ENCODE measurements around the gene TFEC. TPM values are rescaled to one million over a fixed set of nuclear protein-coding genes. Genes with fewer than 3 reads are reported as not detected.

The TFEC gene
- total RNA-seq, 1 donor from 2014 or later = not detected

DNA sequence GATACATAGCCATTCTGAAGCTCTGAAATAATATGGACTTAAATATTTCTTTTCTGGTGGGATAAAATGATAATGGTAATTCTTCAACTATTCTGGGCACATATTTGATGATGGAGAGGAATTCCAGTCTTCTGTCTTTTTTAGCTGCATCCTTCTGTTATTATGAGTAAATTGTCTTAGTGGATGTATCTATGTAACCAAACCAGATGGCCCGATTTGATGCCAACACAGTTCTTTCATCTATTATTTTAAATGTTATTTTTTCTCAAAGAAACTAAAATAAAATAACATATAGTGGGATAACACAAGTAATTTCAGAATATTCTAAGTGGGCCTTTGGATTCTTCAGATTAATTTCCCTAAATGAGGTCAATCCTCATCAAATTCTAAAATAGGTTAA, 110.2 kb downstream of the TFEC start:
- no peak overlapping the region for H3K27ac Mint-ChIP-seq (ENCODE audit: unreplicated experiment)
- H3K27me3 Mint-ChIP-seq (ENCODE audit: unreplicated experiment) = no peaks in the 10 kb centered on the region
- TF ChIP-seq, protein P1, sequence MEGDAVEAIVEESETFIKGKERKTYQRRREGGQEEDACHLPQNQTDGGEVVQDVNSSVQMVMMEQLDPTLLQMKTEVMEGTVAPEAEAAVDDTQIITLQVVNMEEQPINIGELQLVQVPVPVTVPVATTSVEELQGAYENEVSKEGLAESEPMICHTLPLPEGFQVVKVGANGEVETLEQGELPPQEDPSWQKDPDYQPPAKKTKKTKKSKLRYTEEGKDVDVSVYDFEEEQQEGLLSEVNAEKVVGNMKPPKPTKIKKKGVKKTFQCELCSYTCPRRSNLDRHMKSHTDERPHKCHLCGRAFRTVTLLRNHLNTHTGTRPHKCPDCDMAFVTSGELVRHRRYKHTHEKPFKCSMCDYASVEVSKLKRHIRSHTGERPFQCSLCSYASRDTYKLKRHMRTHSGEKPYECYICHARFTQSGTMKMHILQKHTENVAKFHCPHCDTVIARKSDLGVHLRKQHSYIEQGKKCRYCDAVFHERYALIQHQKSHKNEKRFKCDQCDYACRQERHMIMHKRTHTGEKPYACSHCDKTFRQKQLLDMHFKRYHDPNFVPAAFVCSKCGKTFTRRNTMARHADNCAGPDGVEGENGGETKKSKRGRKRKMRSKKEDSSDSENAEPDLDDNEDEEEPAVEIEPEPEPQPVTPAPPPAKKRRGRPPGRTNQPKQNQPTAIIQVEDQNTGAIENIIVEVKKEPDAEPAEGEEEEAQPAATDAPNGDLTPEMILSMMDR (IDR thresholded peaks at IDR 0.05) = no peak
- DNase-seq (ENCODE audit: extremely low spot score, unreplicated experiment) = no peak
- no peak overlapping the region for H3K4me3 Mint-ChIP-seq (ENCODE audit: unreplicated experiment)
- no peaks in the 10 kb centered on the region for H3K36me3 Mint-ChIP-seq (ENCODE audit: unreplicated experiment)
- H3K4me1 Mint-ChIP-seq (ENCODE audit: unreplicated experiment) = peaks cover 21% of the 10 kb centered on the region
- H3K9me3 Mint-ChIP-seq (ENCODE audit: unreplicated experiment) = no peaks in the 10 kb centered on the region

DNA sequence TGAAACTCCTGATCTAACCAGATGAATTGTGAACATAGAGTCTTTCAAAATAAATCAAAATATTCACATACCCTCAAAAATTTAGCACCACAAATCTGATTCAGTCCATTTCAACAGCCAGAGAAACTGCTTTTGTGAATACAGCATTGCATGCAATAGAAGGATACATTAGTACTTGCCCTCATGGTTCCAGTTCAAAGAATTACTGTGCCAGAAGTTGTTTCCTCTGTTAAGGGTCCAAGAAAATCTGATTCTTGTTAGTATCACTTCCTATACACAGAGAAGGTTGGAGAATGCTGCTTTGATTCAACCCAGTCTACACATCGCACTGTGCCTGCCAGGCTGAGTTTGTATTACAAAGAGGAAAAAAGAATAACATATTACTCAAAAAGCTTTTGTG, 115.6 kb downstream of the TFEC start:
- Mint-ChIP-seq H3K36me3 (ENCODE audit: unreplicated experiment) (no peaks in the 10 kb centered on the region), H3K9me3 (ENCODE audit: unreplicated experiment) (no peaks in the 10 kb centered on the region), H3K27me3 (ENCODE audit: unreplicated experiment) (no peaks in the 10 kb centered on the region), H3K4me1 (ENCODE audit: unreplicated experiment) (peaks cover 24% of the 10 kb centered on the region), H3K4me3 (ENCODE audit: unreplicated experiment) (no peak overlapping the region), H3K27ac (ENCODE audit: unreplicated experiment) (no peak overlapping the region)
- TF ChIP-seq, protein P1 (IDR thresholded peaks at IDR 0.05) = no peak
- no peak for DNase-seq (ENCODE audit: extremely low spot score, unreplicated experiment)

DNA sequence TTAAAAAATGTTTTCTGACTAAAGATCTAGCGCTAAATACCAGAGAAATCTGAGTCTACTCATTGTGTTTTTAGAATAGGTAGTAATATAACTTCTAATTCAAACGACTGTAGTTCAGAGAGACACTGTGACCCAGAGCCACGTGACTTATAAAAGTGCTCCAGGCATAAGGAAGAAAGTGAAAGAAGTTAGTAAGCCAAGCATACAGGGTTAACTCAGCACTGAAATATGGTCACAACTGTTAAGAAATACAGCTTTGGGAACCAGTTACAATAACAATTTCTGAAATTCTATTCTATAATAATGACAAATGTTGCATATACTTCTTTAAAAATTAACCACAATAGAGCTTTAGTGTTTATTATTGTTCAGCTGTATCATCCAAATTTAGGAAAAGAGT, 119.1 kb downstream of the TFEC start:
- Mint-ChIP-seq H3K36me3 (ENCODE audit: unreplicated experiment) (no peaks in the 10 kb centered on the region), H3K4me3 (ENCODE audit: unreplicated experiment) (no peak overlapping the region), H3K4me1 (ENCODE audit: unreplicated experiment) (peaks cover 24% of the 10 kb centered on the region), H3K9me3 (ENCODE audit: unreplicated experiment) (no peaks in the 10 kb centered on the region), H3K27ac (ENCODE audit: unreplicated experiment) (no peak overlapping the region), H3K27me3 (ENCODE audit: unreplicated experiment) (peaks cover 16% of the 10 kb centered on the region)
- DNase-seq (ENCODE audit: extremely low spot score, unreplicated experiment) = no peak
- TF ChIP-seq, protein P1 (IDR thresholded peaks at IDR 0.05) = no peak

DNA sequence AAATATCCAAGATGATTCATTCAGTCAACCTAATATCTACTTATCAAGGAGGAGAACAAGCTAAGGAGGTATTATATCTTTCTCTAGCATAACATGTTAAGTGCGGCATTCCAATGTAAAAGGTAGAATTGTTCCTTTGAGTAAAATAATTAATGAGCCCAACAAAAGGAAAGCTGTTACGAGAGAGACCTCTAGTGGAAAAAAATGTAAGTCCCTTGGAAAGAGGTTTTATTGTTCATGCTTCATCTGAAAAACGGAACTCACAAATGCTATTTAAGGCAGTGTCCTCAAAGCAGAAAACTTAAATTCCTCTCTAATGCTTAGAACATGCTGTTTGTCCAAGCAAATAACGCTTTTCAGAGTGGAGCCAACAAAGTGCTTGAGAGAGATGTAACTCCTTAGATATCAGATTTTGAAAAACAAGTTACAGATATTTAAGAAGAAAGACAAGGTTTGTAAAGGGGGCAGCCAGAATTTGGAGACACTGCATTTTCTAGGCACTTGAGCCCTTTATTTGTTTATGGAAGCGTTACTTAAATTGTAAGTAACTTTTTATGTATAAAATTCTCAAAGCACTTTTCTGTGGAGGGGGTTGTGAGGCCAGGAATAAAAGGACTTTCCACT, 119.9 kb downstream of the TFEC start:
- TF ChIP-seq, protein P1 (IDR thresholded peaks at IDR 0.05) = peak; percentile 80
- Mint-ChIP-seq H3K27ac (ENCODE audit: unreplicated experiment) (no peak overlapping the region), H3K36me3 (ENCODE audit: unreplicated experiment) (no peaks in the 10 kb centered on the region), H3K27me3 (ENCODE audit: unreplicated experiment) (peaks cover 22% of the 10 kb centered on the region), H3K4me3 (ENCODE audit: unreplicated experiment) (peak overlapping the region; percentile 6), H3K9me3 (ENCODE audit: unreplicated experiment) (no peaks in the 10 kb centered on the region), H3K4me1 (ENCODE audit: unreplicated experiment) (peaks cover 24% of the 10 kb centered on the region)
- DNase-seq (ENCODE audit: extremely low spot score, unreplicated experiment) = no peak

DNA sequence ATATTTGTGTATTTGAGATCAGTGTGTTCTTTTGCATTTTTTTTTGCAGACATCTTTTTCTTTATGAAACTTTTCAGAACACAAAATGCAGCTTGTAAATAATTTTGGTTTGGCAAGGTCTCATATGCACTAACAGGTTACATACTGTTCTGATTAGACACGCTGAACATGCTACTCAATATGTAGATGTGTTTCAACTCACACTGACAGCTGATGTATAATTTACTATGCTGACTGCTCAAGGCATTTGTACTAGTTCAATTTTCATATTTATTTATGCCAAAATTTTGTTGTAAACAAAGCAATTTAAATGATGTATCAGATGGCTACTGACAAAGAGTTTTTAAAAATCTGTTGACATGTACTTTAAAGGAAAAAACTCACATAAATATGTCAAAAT, 123.8 kb downstream of the TFEC start:
- H3K4me1 Mint-ChIP-seq (ENCODE audit: unreplicated experiment) = peaks cover 14% of the 10 kb centered on the region
- H3K4me3 Mint-ChIP-seq (ENCODE audit: unreplicated experiment) = no peak overlapping the region
- no peak overlapping the region for H3K27ac Mint-ChIP-seq (ENCODE audit: unreplicated experiment)
- DNase-seq (ENCODE audit: extremely low spot score, unreplicated experiment) = no peak
- no peaks in the 10 kb centered on the region for H3K36me3 Mint-ChIP-seq (ENCODE audit: unreplicated experiment)
- no peaks in the 10 kb centered on the region for H3K9me3 Mint-ChIP-seq (ENCODE audit: unreplicated experiment)
- H3K27me3 Mint-ChIP-seq (ENCODE audit: unreplicated experiment) = peaks cover 24% of the 10 kb centered on the region
- TF ChIP-seq, protein P1 (IDR thresholded peaks at IDR 0.05) = no peak

Measured in osteocyte (in vitro differentiated cells).